ENCODE data around the gene F2RL2.
A peak's percentile ranks its signal among the peaks of the same experiment; 100 is the strongest.

F2RL2 gene, protein sequence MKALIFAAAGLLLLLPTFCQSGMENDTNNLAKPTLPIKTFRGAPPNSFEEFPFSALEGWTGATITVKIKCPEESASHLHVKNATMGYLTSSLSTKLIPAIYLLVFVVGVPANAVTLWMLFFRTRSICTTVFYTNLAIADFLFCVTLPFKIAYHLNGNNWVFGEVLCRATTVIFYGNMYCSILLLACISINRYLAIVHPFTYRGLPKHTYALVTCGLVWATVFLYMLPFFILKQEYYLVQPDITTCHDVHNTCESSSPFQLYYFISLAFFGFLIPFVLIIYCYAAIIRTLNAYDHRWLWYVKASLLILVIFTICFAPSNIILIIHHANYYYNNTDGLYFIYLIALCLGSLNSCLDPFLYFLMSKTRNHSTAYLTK

GRCh38 chr5:76622973-76623596 lies at the start of gene F2RL2:
Gene F2RL2 (minus strand): TSS chr5:76623403. CDS start chr5:76623230, 173 bp downstream.
- Histone ChIP-seq H3K27me3 (ENCODE audit: low read depth, low read length) (no peaks in the 10 kb centered on the region), H3K4me3 (ENCODE audit: low read depth in 1 of 2, low read length in 2 of 2) (peak within 1 kb of the TSS; percentile 5 to 15), H3K27ac (ENCODE audit: low read length) (peak within 1 kb of the TSS; percentile 77), H3K4me1 (ENCODE audit: control insufficient read depth in 1 of 2, insufficient read depth in 2 of 2, low read length in 2 of 2) (no peaks in the 10 kb centered on the region), H3K9me3 (ENCODE audit: control insufficient read depth in 1 of 2, low read length in 2 of 2) (peaks cover 0 to 3% of the 10 kb centered on the region in 2 donors), H3K36me3 (ENCODE audit: control insufficient read depth in 1 of 2, insufficient read depth in 2 of 2, low read length in 2 of 2) (peaks cover 0 to 2% of the 10 kb centered on the region in 2 donors)

DNA sequence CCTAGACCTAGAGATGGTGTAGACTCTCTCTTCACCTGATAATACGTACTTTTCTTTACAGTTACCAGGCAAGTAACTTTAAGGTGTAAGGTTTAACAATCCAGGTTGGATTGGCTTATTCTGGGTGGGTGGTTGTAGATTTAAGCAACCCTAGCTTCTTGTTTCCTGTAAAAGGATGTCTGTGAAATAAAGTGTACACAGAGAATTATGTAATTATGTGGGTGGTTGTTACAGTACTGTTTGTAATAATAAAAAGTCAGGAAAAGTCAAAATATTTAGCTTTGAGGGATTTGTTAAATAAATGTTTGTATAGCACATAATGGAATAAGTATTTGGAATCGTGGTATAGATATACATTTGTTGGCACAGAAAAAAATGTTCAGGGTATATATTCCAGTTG lies 49.0 kb upstream of the F2RL2 start:
- H3K27ac ChIP-seq (ENCODE audit: low read length) = no peak overlapping the region
- no peaks in the 10 kb centered on the region for H3K27me3 ChIP-seq (ENCODE audit: low read depth, low read length)
- no peaks in the 10 kb centered on the region for H3K4me1 ChIP-seq (ENCODE audit: control insufficient read depth in 1 of 2, insufficient read depth in 2 of 2, low read length in 2 of 2)
- no peaks in the 10 kb centered on the region for H3K36me3 ChIP-seq (ENCODE audit: control insufficient read depth in 1 of 2, insufficient read depth in 2 of 2, low read length in 2 of 2)
- H3K4me3 ChIP-seq (ENCODE audit: low read depth in 1 of 2, low read length in 2 of 2) = no peak overlapping the region
- no peaks in the 10 kb centered on the region for H3K9me3 ChIP-seq (ENCODE audit: control insufficient read depth in 1 of 2, low read length in 2 of 2)

DNA sequence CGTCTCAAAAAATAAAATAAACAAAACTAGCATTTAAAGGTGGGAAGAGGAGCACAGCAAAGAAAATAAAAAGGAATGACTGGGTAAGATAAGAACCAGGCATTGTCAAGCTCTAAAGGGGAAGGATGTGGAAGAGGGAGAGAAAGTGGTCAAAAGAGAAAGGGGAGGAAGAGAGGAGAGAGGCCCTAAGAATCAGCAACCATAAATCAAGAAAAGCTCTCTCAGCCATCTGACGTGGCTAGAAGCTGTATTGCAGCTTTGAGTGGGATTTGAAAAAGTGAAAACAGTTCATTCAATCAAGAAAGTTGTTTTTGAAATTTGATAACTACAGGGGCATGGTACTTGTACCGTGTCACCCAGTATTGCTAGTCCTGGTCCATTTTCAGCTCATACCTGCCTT lies 47.3 kb upstream of the F2RL2 start:
- no peak overlapping the region for H3K27ac ChIP-seq (ENCODE audit: low read length)
- no peaks in the 10 kb centered on the region for H3K27me3 ChIP-seq (ENCODE audit: low read depth, low read length)
- H3K36me3 ChIP-seq (ENCODE audit: control insufficient read depth in 1 of 2, insufficient read depth in 2 of 2, low read length in 2 of 2) = no peaks in the 10 kb centered on the region
- no peaks in the 10 kb centered on the region for H3K9me3 ChIP-seq (ENCODE audit: control insufficient read depth in 1 of 2, low read length in 2 of 2)
- no peaks in the 10 kb centered on the region for H3K4me1 ChIP-seq (ENCODE audit: control insufficient read depth in 1 of 2, insufficient read depth in 2 of 2, low read length in 2 of 2)
- no peak overlapping the region for H3K4me3 ChIP-seq (ENCODE audit: low read depth in 1 of 2, low read length in 2 of 2)

- H3K36me3 ChIP-seq (ENCODE audit: control insufficient read depth in 1 of 2, insufficient read depth in 2 of 2, low read length in 2 of 2) = no peaks in the 10 kb centered on the region
- H3K4me1 ChIP-seq (ENCODE audit: control insufficient read depth in 1 of 2, insufficient read depth in 2 of 2, low read length in 2 of 2) = no peaks in the 10 kb centered on the region
- H3K27ac ChIP-seq (ENCODE audit: low read length) = no peak overlapping the region
- no peaks in the 10 kb centered on the region for H3K9me3 ChIP-seq (ENCODE audit: control insufficient read depth in 1 of 2, low read length in 2 of 2)
- H3K27me3 ChIP-seq (ENCODE audit: low read depth, low read length) = no peaks in the 10 kb centered on the region
- no peak overlapping the region for H3K4me3 ChIP-seq (ENCODE audit: low read depth in 1 of 2, low read length in 2 of 2)
Observed at GRCh38 chr5:76669245-76669644, 46.0 kb upstream of the F2RL2 start.

- no peak overlapping the region for H3K4me3 ChIP-seq (ENCODE audit: low read depth in 1 of 2, low read length in 2 of 2)
- H3K27me3 ChIP-seq (ENCODE audit: low read depth, low read length) = no peaks in the 10 kb centered on the region
- H3K9me3 ChIP-seq (ENCODE audit: control insufficient read depth in 1 of 2, low read length in 2 of 2) = no peaks in the 10 kb centered on the region
- no peaks in the 10 kb centered on the region for H3K36me3 ChIP-seq (ENCODE audit: control insufficient read depth in 1 of 2, insufficient read depth in 2 of 2, low read length in 2 of 2)
- H3K4me1 ChIP-seq (ENCODE audit: control insufficient read depth in 1 of 2, insufficient read depth in 2 of 2, low read length in 2 of 2) = no peaks in the 10 kb centered on the region
- no peak overlapping the region for H3K27ac ChIP-seq (ENCODE audit: low read length)
Observed at GRCh38 chr5:76667495-76667894, 44.3 kb upstream of the F2RL2 start.

- Histone ChIP-seq H3K27ac (ENCODE audit: low read length) (no peak overlapping the region), H3K9me3 (ENCODE audit: control insufficient read depth in 1 of 2, low read length in 2 of 2) (no peaks in the 10 kb centered on the region), H3K27me3 (ENCODE audit: low read depth, low read length) (no peaks in the 10 kb centered on the region), H3K4me1 (ENCODE audit: control insufficient read depth in 1 of 2, insufficient read depth in 2 of 2, low read length in 2 of 2) (no peaks in the 10 kb centered on the region), H3K36me3 (ENCODE audit: control insufficient read depth in 1 of 2, insufficient read depth in 2 of 2, low read length in 2 of 2) (no peaks in the 10 kb centered on the region), H3K4me3 (ENCODE audit: low read depth in 1 of 2, low read length in 2 of 2) (no peak overlapping the region)
Observed at GRCh38 chr5:76664079-76664478, 40.9 kb upstream of the F2RL2 start.

DNA sequence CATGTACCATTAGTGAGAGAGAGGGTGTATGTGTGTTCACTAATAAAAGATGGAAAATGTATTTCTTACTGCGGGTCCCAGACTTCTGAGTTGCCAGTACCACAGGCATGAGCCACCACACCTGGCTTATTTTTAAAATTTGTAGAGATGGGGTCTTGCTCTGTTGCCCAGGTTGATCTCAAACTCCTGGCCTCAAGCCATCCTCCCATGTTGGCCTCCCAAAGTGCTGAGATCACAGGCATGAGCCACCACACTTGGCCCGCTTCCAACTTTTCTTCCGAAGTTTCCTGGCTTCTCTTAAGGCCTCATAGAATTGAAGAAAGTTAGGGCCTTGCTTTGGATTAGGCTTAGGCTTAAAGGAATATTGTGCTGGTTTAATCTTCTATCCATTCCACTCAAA lies 40.4 kb upstream of the F2RL2 start:
- no peak overlapping the region for H3K4me3 ChIP-seq (ENCODE audit: low read depth in 1 of 2, low read length in 2 of 2)
- no peaks in the 10 kb centered on the region for H3K9me3 ChIP-seq (ENCODE audit: control insufficient read depth in 1 of 2, low read length in 2 of 2)

GRCh38 chr5:76662521-76662920 lies 39.3 kb upstream of the F2RL2 start:
- Histone ChIP-seq H3K4me1 (ENCODE audit: control insufficient read depth in 1 of 2, insufficient read depth in 2 of 2, low read length in 2 of 2) (no peaks in the 10 kb centered on the region), H3K4me3 (ENCODE audit: low read depth in 1 of 2, low read length in 2 of 2) (no peak overlapping the region), H3K27ac (ENCODE audit: low read length) (no peak overlapping the region), H3K27me3 (ENCODE audit: low read depth, low read length) (no peaks in the 10 kb centered on the region), H3K9me3 (ENCODE audit: control insufficient read depth in 1 of 2, low read length in 2 of 2) (no peaks in the 10 kb centered on the region), H3K36me3 (ENCODE audit: control insufficient read depth in 1 of 2, insufficient read depth in 2 of 2, low read length in 2 of 2) (no peaks in the 10 kb centered on the region)

More for the DNA sequence above, 40.4 kb upstream of the F2RL2 start:
- Histone ChIP-seq H3K36me3 (ENCODE audit: control insufficient read depth in 1 of 2, insufficient read depth in 2 of 2, low read length in 2 of 2) (no peaks in the 10 kb centered on the region), H3K4me1 (ENCODE audit: control insufficient read depth in 1 of 2, insufficient read depth in 2 of 2, low read length in 2 of 2) (no peaks in the 10 kb centered on the region), H3K27ac (ENCODE audit: low read length) (no peak overlapping the region), H3K27me3 (ENCODE audit: low read depth, low read length) (no peaks in the 10 kb centered on the region)

GRCh38 chr5:76660360-76660759 lies 37.2 kb upstream of the F2RL2 start:
- H3K9me3 ChIP-seq (ENCODE audit: control insufficient read depth in 1 of 2, low read length in 2 of 2) = no peaks in the 10 kb centered on the region
- no peaks in the 10 kb centered on the region for H3K36me3 ChIP-seq (ENCODE audit: control insufficient read depth in 1 of 2, insufficient read depth in 2 of 2, low read length in 2 of 2)
- no peaks in the 10 kb centered on the region for H3K27me3 ChIP-seq (ENCODE audit: low read depth, low read length)
- H3K4me3 ChIP-seq (ENCODE audit: low read depth in 1 of 2, low read length in 2 of 2) = no peak overlapping the region
- no peak overlapping the region for H3K27ac ChIP-seq (ENCODE audit: low read length)
- H3K4me1 ChIP-seq (ENCODE audit: control insufficient read depth in 1 of 2, insufficient read depth in 2 of 2, low read length in 2 of 2) = no peaks in the 10 kb centered on the region

DNA sequence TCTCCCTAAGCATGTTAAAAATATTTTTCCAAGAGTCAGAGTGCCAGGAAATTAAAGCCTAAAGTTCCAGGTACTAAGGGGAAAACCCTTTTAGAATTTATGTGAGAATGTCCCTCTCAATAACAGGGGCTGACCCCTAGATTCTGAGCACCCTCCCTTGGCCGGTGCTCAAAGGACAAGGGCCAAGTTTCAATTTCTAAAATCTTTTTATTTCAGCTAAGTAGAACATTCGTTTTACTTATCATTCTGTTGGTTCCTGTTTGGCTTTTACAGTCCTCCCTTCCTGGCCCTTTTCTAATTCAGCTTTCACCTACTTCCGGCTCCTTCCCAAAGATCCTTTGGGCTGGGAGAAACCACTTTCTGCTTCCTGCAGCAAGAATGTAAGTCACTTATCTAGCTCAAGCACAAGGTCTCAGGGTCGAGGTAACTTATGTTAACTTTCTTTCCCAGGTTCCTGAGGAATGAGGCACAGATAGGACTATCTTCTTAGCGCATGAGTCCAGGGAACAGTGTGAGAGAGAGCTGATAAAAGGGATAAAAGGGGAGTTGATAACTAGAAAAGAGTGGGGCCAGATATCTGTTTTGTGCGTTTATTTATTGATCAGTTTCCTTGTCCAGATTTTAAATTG lies 34.6 kb upstream of the F2RL2 start:
- Histone ChIP-seq H3K27me3 (ENCODE audit: low read depth, low read length) (no peaks in the 10 kb centered on the region), H3K4me3 (ENCODE audit: low read depth in 1 of 2, low read length in 2 of 2) (no peak overlapping the region), H3K9me3 (ENCODE audit: control insufficient read depth in 1 of 2, low read length in 2 of 2) (no peaks in the 10 kb centered on the region), H3K4me1 (ENCODE audit: control insufficient read depth in 1 of 2, insufficient read depth in 2 of 2, low read length in 2 of 2) (no peaks in the 10 kb centered on the region), H3K27ac (ENCODE audit: low read length) (no peak overlapping the region), H3K36me3 (ENCODE audit: control insufficient read depth in 1 of 2, insufficient read depth in 2 of 2, low read length in 2 of 2) (no peaks in the 10 kb centered on the region)

DNA sequence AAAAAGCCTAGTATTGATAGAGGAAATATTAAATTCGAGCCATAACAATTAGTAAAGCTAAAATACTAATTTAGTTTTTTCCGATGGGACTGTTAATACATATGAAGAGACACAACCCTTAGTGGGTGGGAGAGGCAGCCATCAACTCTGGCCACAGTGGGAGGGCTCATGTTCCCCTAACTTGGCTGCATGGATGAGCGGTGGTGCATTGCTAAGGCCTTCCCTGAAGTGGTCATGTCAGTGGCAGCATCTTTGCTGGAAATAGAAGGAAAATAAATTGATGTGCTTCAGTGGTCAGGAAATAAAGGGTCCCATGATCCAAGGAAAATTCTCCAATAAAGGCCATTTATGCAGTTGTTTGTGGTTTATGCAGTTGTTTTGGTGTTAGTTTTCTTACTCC lies 33.9 kb upstream of the F2RL2 start:
- H3K27me3 ChIP-seq (ENCODE audit: low read depth, low read length) = no peaks in the 10 kb centered on the region
- no peaks in the 10 kb centered on the region for H3K9me3 ChIP-seq (ENCODE audit: control insufficient read depth in 1 of 2, low read length in 2 of 2)
- H3K27ac ChIP-seq (ENCODE audit: low read length) = no peak overlapping the region
- no peak overlapping the region for H3K4me3 ChIP-seq (ENCODE audit: low read depth in 1 of 2, low read length in 2 of 2)
- H3K4me1 ChIP-seq (ENCODE audit: control insufficient read depth in 1 of 2, insufficient read depth in 2 of 2, low read length in 2 of 2) = no peaks in the 10 kb centered on the region
- H3K36me3 ChIP-seq (ENCODE audit: control insufficient read depth in 1 of 2, insufficient read depth in 2 of 2, low read length in 2 of 2) = no peaks in the 10 kb centered on the region

Measured in muscle layer of duodenum (tissue), 2 donors.